Heart left ventricle (tissue), 13 donors: Measurements from ENCODE around the gene MGAT5.

ENCODE experiments used
- CTCF ChIP-seq, 12 donors: fragments of 200-600 bp; sonication (generic) in 4 of 12; IDR thresholded peaks; one replicate each; pipeline versions ENCODE4 v1.5.0 to v1.8.0; 2018 to 2022; ENCODE audit warnings: antibody characterized with exemption in 12 of 12, mild to moderate bottlenecking in 5 of 12
- POLR2A ChIP-seq, 2 donors: fragments of 450-650 bp; IDR thresholded peaks; one replicate each; pipeline ENCODE4 v1.6.1; 2017; ENCODE audit warnings: antibody characterized with exemption in 2 of 2, mild to moderate bottlenecking in 2 of 2, moderate library complexity in 2 of 2
- donor health status: ischemic (EF 13 %, LVEDD 7.1; RV severe dilation, severe dysfunction).
- donor health status: DM: no; HTN: yes; CAD: no.
- donor health status: DM: no; HTN: no; CAD: no.
- donor health status: ischemic (EF 25% LVEDD 6.9; RV normal size, moderate dysfunction).
- donor health status: ischemic (EF 25% LVEDD 5.7; RV mildly dilated, moderate dysfunction).
- donor health status: ischemic (EF 35%, LVEDD 5.7; RV mildly dilated, moderate dysfunction).
- donor health status: nonischemic (EF 11% LVEDD 7.7; RV severe dilation, severe dysfunction).
- donor health status: DM: yes; HTN: yes; CAD: no.
- donor health status: PGD.
- donor health status: ischemic (EF 29% LVEDD 5.4; RV normal size, mild dysfunction).
- donor health status: nonischemic (EF 23%, LVEDD 6.1; RV moderate dilation, normal function).

- no peak for TF ChIP-seq POLR2A (IDR thresholded peaks at IDR 0.05)
- no peak for TF ChIP-seq CTCF (IDR thresholded peaks at IDR 0.05)
These were observed 22.4 kb upstream of the MGAT5 start for GRCh38 chr2:134231301-134231964.
